SIG-M5 (cell line): Measurements from ENCODE around the gene TET1.
"Not testable (repeated sequence)": the region's sequence is repeated elsewhere in the genome, so short reads cannot be mapped to it uniquely, and the experiment has no call there.

Source experiments
- DNase-seq: peaks from one replicate; lab custom pipeline; 2025; lab: John Stamatoyannopoulos, UW

Gene TET1

GRCh38 chr10:68564712-68565111 lies 4.6 kb downstream of the TET1 start:
- no peak for DNase-seq

GRCh38 chr10:68565658-68566057 lies 5.5 kb downstream of the TET1 start:
- no peak for DNase-seq

GRCh38 chr10:68566351-68566750 lies 6.2 kb downstream of the TET1 start:
- DNase-seq: no peak

- no peak for DNase-seq
Observed at GRCh38 chr10:68566955-68567354, 6.8 kb downstream of the TET1 start.

GRCh38 chr10:68572151-68572550 lies 12.0 kb downstream of the TET1 start:
- no peak for DNase-seq

GRCh38 chr10:68574051-68574450 lies 13.9 kb downstream of the TET1 start:
- no peak for DNase-seq

- DNase-seq: no peak
Observed at GRCh38 chr10:68576118-68576517, 16.0 kb downstream of the TET1 start.

- DNase-seq: no peak
Observed at GRCh38 chr10:68578974-68579373, 18.8 kb downstream of the TET1 start.

- not testable (repeated sequence) for DNase-seq
Observed at GRCh38 chr10:68584187-68584586, 24.1 kb downstream of the TET1 start.

- DNase-seq: no peak
Observed at GRCh38 chr10:68586606-68587305, 26.6 kb downstream of the TET1 start.

GRCh38 chr10:68594405-68594804 lies 34.3 kb downstream of the TET1 start:
- DNase-seq: no peak

GRCh38 chr10:68595513-68595912 lies 35.4 kb downstream of the TET1 start:
- no peak for DNase-seq

GRCh38 chr10:68597407-68597806 lies 37.3 kb downstream of the TET1 start:
- no peak for DNase-seq

GRCh38 chr10:68598978-68599770 lies 39.0 kb downstream of the TET1 start:
- no peak for DNase-seq

GRCh38 chr10:68599771-68600040 lies 39.6 kb downstream of the TET1 start:
- DNase-seq: no peak

- peak; percentile 12 for DNase-seq
Observed at GRCh38 chr10:68600041-68600778, 40.1 kb downstream of the TET1 start.

- no peak for DNase-seq
Observed at GRCh38 chr10:68601501-68602265, 41.5 kb downstream of the TET1 start.

GRCh38 chr10:68602434-68602833 lies 42.3 kb downstream of the TET1 start:
- no peak for DNase-seq

GRCh38 chr10:68603766-68604165 lies 43.6 kb downstream of the TET1 start:
- DNase-seq: no peak

- DNase-seq: no peak
Observed at GRCh38 chr10:68604441-68604840, 44.3 kb downstream of the TET1 start.

GRCh38 chr10:68606918-68607317 lies 46.8 kb downstream of the TET1 start:
- no peak for DNase-seq

- not testable (repeated sequence) for DNase-seq
Observed at GRCh38 chr10:68610023-68610422, 49.9 kb downstream of the TET1 start.
